IPS-20b (cell line): Measurements from ENCODE around the gene NKIRAS1.

Experiments
- H3K27ac ChIP-seq: one replicate; pipeline ENCODE4 v1.5.1; 2013; ENCODE audit warnings: low read length
- H3K27me3 ChIP-seq: 2 replicates; pipeline ENCODE4 v1.6.1; 2013; ENCODE audit warnings: mild to moderate bottlenecking, low read length, inconsistent platforms; ENCODE audit not compliant: insufficient read depth
- H3K36me3 ChIP-seq: 2 replicates; pipeline ENCODE4 v1.6.1; 2013; ENCODE audit warnings: low read depth, mild to moderate bottlenecking, inconsistent platforms, low read length, moderate library complexity; ENCODE audit not compliant: insufficient read depth
- H3K4me1 ChIP-seq: 2 replicates; pipeline ENCODE4 v1.6.1; 2013; ENCODE audit warnings: mild to moderate bottlenecking, control low read depth, inconsistent platforms, low read length, moderate library complexity; ENCODE audit not compliant: insufficient read depth
- H3K4me3 ChIP-seq: 2 replicates; pipeline ENCODE4 v1.5.1; 2013; ENCODE audit warnings: mild to moderate bottlenecking, low read length, inconsistent platforms
- H3K9ac ChIP-seq: 2 replicates; pipeline ENCODE4 v1.6.1; 2013; ENCODE audit warnings: low read depth, mild to moderate bottlenecking, inconsistent platforms, low read length, moderate library complexity
- H3K9me3 ChIP-seq: 2 replicates; pipeline ENCODE4 v1.6.1; 2013; ENCODE audit warnings: mild to moderate bottlenecking, low read depth, low read length, inconsistent platforms; ENCODE audit not compliant: insufficient read depth

The NKIRAS1 gene

GRCh38 chr3:23950293-23950692, 33.5 kb upstream of the NKIRAS1 start:
- H3K9ac ChIP-seq, result no peak overlapping the region
- peaks cover 13% of the 10 kb centered on the region; the same call in 1 of the 2 replicates for H3K4me1 ChIP-seq
- no peaks in the 10 kb centered on the region for H3K27me3 ChIP-seq
- no peak overlapping the region for H3K4me3 ChIP-seq
- H3K36me3 ChIP-seq, result peaks cover 15% of the 10 kb centered on the region; the same call in 1 of the 2 replicates
- H3K27ac ChIP-seq, result no peak overlapping the region
- no peaks in the 10 kb centered on the region for H3K9me3 ChIP-seq

- Histone ChIP-seq H3K9ac (no peak overlapping the region), H3K36me3 (peaks cover 13% of the 10 kb centered on the region; the same call in 1 of the 2 replicates), H3K4me3 (no peak overlapping the region), H3K27ac (no peak overlapping the region), H3K9me3 (no peaks in the 10 kb centered on the region), H3K27me3 (no peaks in the 10 kb centered on the region), H3K4me1 (peaks cover 13% of the 10 kb centered on the region; the same call in 1 of the 2 replicates)
Measured at GRCh38 chr3:23949784-23950183, 33.0 kb upstream of the NKIRAS1 start.

- Histone ChIP-seq H3K36me3 (peaks cover 8% of the 10 kb centered on the region; the same call in 1 of the 2 replicates), H3K4me1 (peaks cover 18% of the 10 kb centered on the region; the same call in 1 of the 2 replicates), H3K27ac (no peak overlapping the region), H3K4me3 (no peak overlapping the region), H3K9ac (no peak overlapping the region), H3K27me3 (no peaks in the 10 kb centered on the region), H3K9me3 (no peaks in the 10 kb centered on the region)
Measured at GRCh38 chr3:23948761-23949160, 32.0 kb upstream of the NKIRAS1 start.

- Histone ChIP-seq H3K9ac (peak overlapping the region; percentile 85), H3K4me3 (peak overlapping the region; percentile 79), H3K27me3 (no peaks in the 10 kb centered on the region), H3K9me3 (no peaks in the 10 kb centered on the region), H3K4me1 (peaks cover 20% of the 10 kb centered on the region; the same call in 1 of the 2 replicates), H3K27ac (peak overlapping the region; percentile 41), H3K36me3 (peaks cover 8% of the 10 kb centered on the region; the same call in 1 of the 2 replicates)
Measured at GRCh38 chr3:23945913-23946687, 29.3 kb upstream of the NKIRAS1 start.

GRCh38 chr3:23945663-23945912, 28.8 kb upstream of the NKIRAS1 start:
- Histone ChIP-seq H3K9ac (0 out of 2 replicates have a peak overlapping the region, but pooled peaks have one; percentile 35), H3K9me3 (no peaks in the 10 kb centered on the region), H3K4me1 (peaks cover 20% of the 10 kb centered on the region; the same call in 1 of the 2 replicates), H3K27me3 (no peaks in the 10 kb centered on the region), H3K36me3 (peaks cover 8% of the 10 kb centered on the region; the same call in 1 of the 2 replicates), H3K27ac (no peak overlapping the region), H3K4me3 (peak overlapping the region; percentile 46; the same call in 1 of the 2 replicates)

- no peaks in the 10 kb centered on the region for H3K9me3 ChIP-seq
- peak within 1 kb of the TSS; percentile 41 for H3K27ac ChIP-seq
- H3K9ac ChIP-seq, result peak within 1 kb of the TSS; percentile 85
- peaks cover 20% of the 10 kb centered on the region; the same call in 1 of the 2 replicates for H3K4me1 ChIP-seq
- no peaks in the 10 kb centered on the region for H3K27me3 ChIP-seq
- peak within 1 kb of the TSS; percentile 79 for H3K4me3 ChIP-seq
- H3K36me3 ChIP-seq, result peaks cover 8% of the 10 kb centered on the region; the same call in 1 of the 2 replicates
Measured at GRCh38 chr3:23944861-23945662, 28.3 kb upstream of the NKIRAS1 start, which contains the start of gene NR1D2. NR1D2 (plus strand) TSS chr3:23945286; CDS start chr3:23945579, 293 bp downstream.

GRCh38 chr3:23944007-23944783, 27.4 kb upstream of the NKIRAS1 start:
- H3K27ac ChIP-seq, result no peak overlapping the region
- peaks cover 8% of the 10 kb centered on the region; the same call in 1 of the 2 replicates for H3K36me3 ChIP-seq
- peak overlapping the region; percentile 81 for H3K9ac ChIP-seq
- no peaks in the 10 kb centered on the region for H3K9me3 ChIP-seq
- H3K4me3 ChIP-seq, result peak overlapping the region; percentile 77
- no peaks in the 10 kb centered on the region for H3K27me3 ChIP-seq
- peaks cover 20% of the 10 kb centered on the region; the same call in 1 of the 2 replicates for H3K4me1 ChIP-seq

GRCh38 chr3:23942546-23942945, 25.8 kb upstream of the NKIRAS1 start:
- Histone ChIP-seq H3K4me1 (peaks cover 19% of the 10 kb centered on the region; the same call in 1 of the 2 replicates), H3K27ac (no peak overlapping the region), H3K9me3 (no peaks in the 10 kb centered on the region), H3K27me3 (no peaks in the 10 kb centered on the region), H3K4me3 (no peak overlapping the region), H3K36me3 (no peaks in the 10 kb centered on the region), H3K9ac (no peak overlapping the region)

- Histone ChIP-seq H3K27me3 (no peaks in the 10 kb centered on the region), H3K9ac (no peak overlapping the region), H3K27ac (no peak overlapping the region), H3K9me3 (no peaks in the 10 kb centered on the region), H3K4me3 (no peak overlapping the region), H3K4me1 (peaks cover 9% of the 10 kb centered on the region; the same call in 1 of the 2 replicates), H3K36me3 (no peaks in the 10 kb centered on the region)
Measured at GRCh38 chr3:23941440-23941839, 24.6 kb upstream of the NKIRAS1 start.

- H3K27ac ChIP-seq, result no peak overlapping the region
- no peak overlapping the region for H3K4me3 ChIP-seq
- peaks cover 9% of the 10 kb centered on the region; the same call in 1 of the 2 replicates for H3K4me1 ChIP-seq
- H3K9me3 ChIP-seq, result no peaks in the 10 kb centered on the region
- no peaks in the 10 kb centered on the region for H3K27me3 ChIP-seq
- no peak overlapping the region for H3K9ac ChIP-seq
- H3K36me3 ChIP-seq, result no peaks in the 10 kb centered on the region
Measured at GRCh38 chr3:23940775-23941174, 24.0 kb upstream of the NKIRAS1 start.

- no peaks in the 10 kb centered on the region for H3K27me3 ChIP-seq
- H3K27ac ChIP-seq, result no peak overlapping the region
- no peaks in the 10 kb centered on the region for H3K9me3 ChIP-seq
- H3K4me3 ChIP-seq, result no peak overlapping the region
- H3K36me3 ChIP-seq, result no peaks in the 10 kb centered on the region
- peaks cover 3% of the 10 kb centered on the region; the same call in 1 of the 2 replicates for H3K4me1 ChIP-seq
- no peak overlapping the region for H3K9ac ChIP-seq
Measured at GRCh38 chr3:23938688-23939087, 21.9 kb upstream of the NKIRAS1 start.
